ENCODE data around the gene TAGLN3. TPM values are rescaled to one million over a fixed set of nuclear protein-coding genes. Genes with fewer than 3 reads are reported as not detected.
A peak's percentile ranks its signal among the peaks of the same experiment; 100 is the strongest.

Gene TAGLN3
- total and polyA plus RNA-seq, 2 donors (not counting 3 experiments of a cell fraction or from before 2014, with no cell fraction given) = not detected

DNA sequence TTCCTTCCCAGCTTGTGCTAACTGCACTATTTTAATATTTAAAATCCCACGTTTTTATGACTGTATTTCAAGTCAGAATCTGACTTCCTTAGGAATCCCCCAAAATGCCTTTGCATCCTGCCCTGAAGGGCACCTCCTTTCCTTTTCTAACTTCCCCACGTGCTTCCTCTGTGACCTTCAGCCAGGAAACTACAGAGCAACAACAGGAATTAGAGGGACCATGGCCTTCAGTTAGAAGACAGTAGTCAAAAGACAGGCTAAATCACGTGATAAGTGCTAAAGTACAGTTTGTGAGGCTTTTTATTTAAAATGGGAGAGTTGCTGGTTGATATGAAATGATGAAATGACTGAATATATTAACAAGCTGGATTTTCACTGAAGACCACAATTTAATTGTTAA lies 31.7 kb upstream of the TAGLN3 start:
- FAIRE-seq = peak; percentile 85
- no TSS peak for BruUV-seq (replicated peaks)
- intact Hi-C loops (cut with micrococcal nuclease) = loop anchor here (1.0 kb wide), 11 partner anchors 10 to 298 kb away; no protein-coding TSS in a partner anchor
- ChIA-PET CTCF (interaction anchor here (1.0 to 7.9 kb wide), 26 partner anchors 10 to 298 kb away, joined by 3 to 239 read pairs (median 12); partner anchors contain the start of genes ABHD10 and PHLDB2), POLR2A (interaction anchor here (0.9 to 1.8 kb wide), 6 partner anchors 10 to 109 kb away, joined by 3 to 6 read pairs (median 4); partner anchors contain the start of gene ABHD10)
- peak overlapping the region; percentile 60 for H3K4me2 ChIP-seq (ENCODE audit: insufficient read depth, low read length)
- DNase-seq (ENCODE audit: low read depth, low spot score) = peak; percentile 80
- H3K36me3 ChIP-seq (ENCODE audit: control insufficient read depth in 2 of 2, extremely low read depth in 1 of 2, insufficient read depth in 2 of 2, low read length in 2 of 2) = peaks cover 10 to 15% of the 10 kb centered on the region in 2 experiments
- H3K79me2 ChIP-seq (ENCODE audit: control insufficient read depth, insufficient read depth, low read length) = no peaks in the 10 kb centered on the region
- no peaks in the 10 kb centered on the region for H3K9me3 ChIP-seq (replicated peaks; ENCODE audit: control insufficient read depth, insufficient read depth, low read length)
- peak overlapping the region; percentile 61 for H3K9ac ChIP-seq (replicated peaks; ENCODE audit: extremely low read depth, insufficient read depth, low read length)
- H3K9me1 ChIP-seq (replicated peaks; ENCODE audit: control insufficient read depth, extremely low read depth, insufficient read depth, low read length) = no peaks in the 10 kb centered on the region
- no peak overlapping the region for H3K4me3 ChIP-seq (replicated peaks in 1 of 3; ENCODE audit: insufficient read depth in 1 of 3, low read depth in 1 of 3, low read length in 3 of 3)
- H4K20me1 ChIP-seq (replicated peaks; ENCODE audit: control insufficient read depth, extremely low read depth, insufficient read depth, low read length) = no peaks in the 10 kb centered on the region
- peaks cover 26% of the 10 kb centered on the region for H3K4me1 ChIP-seq (ENCODE audit: control insufficient read depth, extremely low read depth, insufficient read depth, low read length)
- dilution Hi-C loops (cut with MboI; ENCODE audit: extremely low pct_ligation_motif_present, low sequenced_read_pairs) = no loop called here
- no peaks in the 10 kb centered on the region for H3K27me3 ChIP-seq (ENCODE audit: control insufficient read depth in 2 of 2, insufficient read depth in 2 of 2, low read length in 2 of 2)
- TF ChIP-seq, protein P1, sequence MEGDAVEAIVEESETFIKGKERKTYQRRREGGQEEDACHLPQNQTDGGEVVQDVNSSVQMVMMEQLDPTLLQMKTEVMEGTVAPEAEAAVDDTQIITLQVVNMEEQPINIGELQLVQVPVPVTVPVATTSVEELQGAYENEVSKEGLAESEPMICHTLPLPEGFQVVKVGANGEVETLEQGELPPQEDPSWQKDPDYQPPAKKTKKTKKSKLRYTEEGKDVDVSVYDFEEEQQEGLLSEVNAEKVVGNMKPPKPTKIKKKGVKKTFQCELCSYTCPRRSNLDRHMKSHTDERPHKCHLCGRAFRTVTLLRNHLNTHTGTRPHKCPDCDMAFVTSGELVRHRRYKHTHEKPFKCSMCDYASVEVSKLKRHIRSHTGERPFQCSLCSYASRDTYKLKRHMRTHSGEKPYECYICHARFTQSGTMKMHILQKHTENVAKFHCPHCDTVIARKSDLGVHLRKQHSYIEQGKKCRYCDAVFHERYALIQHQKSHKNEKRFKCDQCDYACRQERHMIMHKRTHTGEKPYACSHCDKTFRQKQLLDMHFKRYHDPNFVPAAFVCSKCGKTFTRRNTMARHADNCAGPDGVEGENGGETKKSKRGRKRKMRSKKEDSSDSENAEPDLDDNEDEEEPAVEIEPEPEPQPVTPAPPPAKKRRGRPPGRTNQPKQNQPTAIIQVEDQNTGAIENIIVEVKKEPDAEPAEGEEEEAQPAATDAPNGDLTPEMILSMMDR (IDR thresholded peaks at IDR 0.05; ENCODE audit: extremely low read depth in 1 of 2, insufficient read depth in 1 of 2, low read depth in 1 of 2, low read length in 2 of 2) = no peak
- peak; percentile 34 for TF ChIP-seq POLR2AphosphoS5 (IDR thresholded peaks at IDR 0.05; ENCODE audit: insufficient read depth, low read depth, low read length)
- H3K27ac ChIP-seq (ENCODE audit: insufficient read depth, low read depth, low read length) = peak overlapping the region; percentile 88
- H2AFZ ChIP-seq (ENCODE audit: low read depth, low read length) = peak overlapping the region; percentile 67

DNA sequence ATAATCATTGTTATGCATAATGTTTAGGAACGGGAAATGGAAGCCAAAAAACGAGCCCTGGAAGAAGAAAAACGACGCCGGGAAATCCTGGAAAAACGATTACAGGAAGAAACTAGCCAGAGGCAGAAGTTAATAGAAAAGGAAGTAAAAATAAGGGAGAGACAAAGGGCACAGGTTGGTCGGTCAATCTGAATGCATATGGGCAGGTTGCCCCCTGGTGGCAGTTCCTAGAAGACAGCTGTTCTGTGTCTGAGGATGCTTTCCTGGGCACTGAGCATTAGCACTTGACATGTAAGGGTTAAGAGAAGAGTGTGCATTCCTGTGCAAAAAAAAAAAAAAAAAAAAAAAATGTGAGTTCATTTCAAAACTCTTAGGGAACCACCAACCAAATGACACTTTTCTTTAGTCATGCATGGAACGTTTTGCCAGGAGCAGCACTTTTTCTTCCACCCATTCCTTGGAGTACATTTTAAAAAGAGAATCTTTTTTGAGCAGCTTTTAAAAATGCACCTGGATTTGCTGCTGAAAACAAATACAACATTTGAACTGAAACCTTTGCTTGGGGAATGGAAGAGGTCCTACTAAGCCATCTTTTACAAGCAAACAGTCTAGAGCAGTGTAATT lies 31.0 kb upstream of the TAGLN3 start:
- TF ChIP-seq GATA2 (IDR thresholded peaks at IDR 0.05; ENCODE audit: insufficient read depth, insufficient read length, low read depth, low read length) = no peak
- TF ChIP-seq, protein P1 (IDR thresholded peaks at IDR 0.05; ENCODE audit: extremely low read depth in 1 of 2, insufficient read depth in 1 of 2, low read depth in 1 of 2, low read length in 2 of 2) = peak; percentile 78 to 87
- FAIRE-seq = peak; percentile 88
- H2AFZ ChIP-seq (ENCODE audit: low read depth, low read length) = no peak overlapping the region
- POLR2A ChIA-PET = interaction anchor here (0.9 to 1.8 kb wide), 6 partner anchors 10 to 109 kb away, joined by 3 to 6 read pairs (median 4); partner anchors contain the start of gene ABHD10
- intact Hi-C loops (cut with micrococcal nuclease) = loop anchor here (1.0 kb wide), 11 partner anchors 10 to 298 kb away; no protein-coding TSS in a partner anchor
- H3K4me2 ChIP-seq (ENCODE audit: insufficient read depth, low read length) = peak overlapping the region; percentile 60
- peaks cover 10 to 13% of the 10 kb centered on the region in 2 experiments for H3K36me3 ChIP-seq (ENCODE audit: control insufficient read depth in 2 of 2, extremely low read depth in 1 of 2, insufficient read depth in 2 of 2, low read length in 2 of 2)
- peak overlapping the region; percentile 88 for H3K27ac ChIP-seq (ENCODE audit: insufficient read depth, low read depth, low read length)
- CTCF ChIA-PET = interaction anchor here (0.5 to 7.9 kb wide), 30 partner anchors 11 to 299 kb away, joined by 3 to 239 read pairs (median 9); partner anchors contain the start of genes ABHD10 and PHLDB2
- no peaks in the 10 kb centered on the region for H3K79me2 ChIP-seq (ENCODE audit: control insufficient read depth, insufficient read depth, low read length)
- peak overlapping the region; percentile 61 for H3K9ac ChIP-seq (replicated peaks; ENCODE audit: extremely low read depth, insufficient read depth, low read length)
- H3K4me3 ChIP-seq (replicated peaks in 1 of 3; ENCODE audit: insufficient read depth in 1 of 3, low read depth in 1 of 3, low read length in 3 of 3) = no peak overlapping the region
- H3K9me3 ChIP-seq (replicated peaks; ENCODE audit: control insufficient read depth, insufficient read depth, low read length) = no peaks in the 10 kb centered on the region
- no peaks in the 10 kb centered on the region for H4K20me1 ChIP-seq (replicated peaks; ENCODE audit: control insufficient read depth, extremely low read depth, insufficient read depth, low read length)
- no peaks in the 10 kb centered on the region for H3K27me3 ChIP-seq (ENCODE audit: control insufficient read depth in 2 of 2, insufficient read depth in 2 of 2, low read length in 2 of 2)
- dilution Hi-C loops (cut with MboI; ENCODE audit: extremely low pct_ligation_motif_present, low sequenced_read_pairs) = no loop called here
- H3K4me1 ChIP-seq (ENCODE audit: control insufficient read depth, extremely low read depth, insufficient read depth, low read length) = peaks cover 26% of the 10 kb centered on the region
- no peaks in the 10 kb centered on the region for H3K9me1 ChIP-seq (replicated peaks; ENCODE audit: control insufficient read depth, extremely low read depth, insufficient read depth, low read length)
- BruUV-seq (replicated peaks) = no TSS peak
- DNase-seq (ENCODE audit: low read depth, low spot score) = peak; percentile 84

Measured in endothelial cell of umbilical vein (primary cell).